Kidney epithelial cell (primary cell): ENCODE results near the gene DLG5. TPM values are rescaled to one million over a fixed set of nuclear protein-coding genes. Genes with fewer than 3 reads are reported as not detected.

Experiments used
- DNase-seq: peaks from one replicate; pipeline ENCODE4 v3.0.0-alpha.2; 2010; ENCODE audit warnings: low read depth
- H3K27me3 ChIP-seq: 2 replicates; pipeline ENCODE4 v1.6.0; 2011; ENCODE audit warnings: low read length; ENCODE audit not compliant: control insufficient read depth, insufficient read depth
- H3K36me3 ChIP-seq: 2 replicates; pipeline ENCODE4 v1.5.1; 2011; ENCODE audit warnings: low read length; ENCODE audit not compliant: control insufficient read depth, insufficient read depth
- H3K4me3 ChIP-seq: 2 replicates; pipeline ENCODE4 v1.5.1; 2011; ENCODE audit warnings: low read depth, mild to moderate bottlenecking, control low read depth, low read length
- total RNA-seq: library from RNA; depleted of rRNA; stranded (reverse); fragments of >200 nt; gene quantifications from 2 replicates; pipeline ENCODE4 v1.2.3, GENCODE V29; 2015
- TF ChIP-seq, protein P1 (sequence below): IDR thresholded peaks from 2 replicates; pipeline ENCODE4 v1.5.1; 2011; ENCODE audit warnings: mild to moderate bottlenecking, moderate library complexity, low read length, control low read depth, inconsistent platforms; ENCODE audit not compliant: insufficient read depth, poor library complexity, severe bottlenecking

The DLG5 gene
- total RNA-seq, 1 donor from 2014 or later = 35.9 TPM

DNA sequence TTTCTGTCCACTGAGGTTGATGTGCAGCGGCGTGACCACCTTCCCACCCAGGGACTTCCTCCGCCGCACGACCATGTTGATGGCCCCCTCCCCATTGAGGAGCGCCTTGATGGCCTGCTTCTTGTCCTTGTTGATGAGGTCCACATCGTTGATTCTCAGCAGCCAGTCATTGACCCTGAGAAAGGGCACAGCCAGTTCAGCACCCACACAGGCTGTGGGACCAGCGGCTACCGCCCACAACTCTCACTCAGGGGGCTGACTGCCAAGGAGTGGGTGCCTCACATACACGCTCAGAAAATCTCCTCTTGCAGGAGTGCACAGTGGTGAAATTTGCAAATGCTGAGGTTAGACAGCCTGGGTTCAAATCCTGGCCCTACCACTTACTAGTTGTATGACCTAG, 97.2 kb downstream of the DLG5 start:
- no peaks in the 10 kb centered on the region for H3K27me3 ChIP-seq
- TF ChIP-seq, protein P1, sequence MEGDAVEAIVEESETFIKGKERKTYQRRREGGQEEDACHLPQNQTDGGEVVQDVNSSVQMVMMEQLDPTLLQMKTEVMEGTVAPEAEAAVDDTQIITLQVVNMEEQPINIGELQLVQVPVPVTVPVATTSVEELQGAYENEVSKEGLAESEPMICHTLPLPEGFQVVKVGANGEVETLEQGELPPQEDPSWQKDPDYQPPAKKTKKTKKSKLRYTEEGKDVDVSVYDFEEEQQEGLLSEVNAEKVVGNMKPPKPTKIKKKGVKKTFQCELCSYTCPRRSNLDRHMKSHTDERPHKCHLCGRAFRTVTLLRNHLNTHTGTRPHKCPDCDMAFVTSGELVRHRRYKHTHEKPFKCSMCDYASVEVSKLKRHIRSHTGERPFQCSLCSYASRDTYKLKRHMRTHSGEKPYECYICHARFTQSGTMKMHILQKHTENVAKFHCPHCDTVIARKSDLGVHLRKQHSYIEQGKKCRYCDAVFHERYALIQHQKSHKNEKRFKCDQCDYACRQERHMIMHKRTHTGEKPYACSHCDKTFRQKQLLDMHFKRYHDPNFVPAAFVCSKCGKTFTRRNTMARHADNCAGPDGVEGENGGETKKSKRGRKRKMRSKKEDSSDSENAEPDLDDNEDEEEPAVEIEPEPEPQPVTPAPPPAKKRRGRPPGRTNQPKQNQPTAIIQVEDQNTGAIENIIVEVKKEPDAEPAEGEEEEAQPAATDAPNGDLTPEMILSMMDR = no peak
- no peak overlapping the region for H3K4me3 ChIP-seq
- H3K36me3 ChIP-seq = no peaks in the 10 kb centered on the region
- no peak for DNase-seq

DNA sequence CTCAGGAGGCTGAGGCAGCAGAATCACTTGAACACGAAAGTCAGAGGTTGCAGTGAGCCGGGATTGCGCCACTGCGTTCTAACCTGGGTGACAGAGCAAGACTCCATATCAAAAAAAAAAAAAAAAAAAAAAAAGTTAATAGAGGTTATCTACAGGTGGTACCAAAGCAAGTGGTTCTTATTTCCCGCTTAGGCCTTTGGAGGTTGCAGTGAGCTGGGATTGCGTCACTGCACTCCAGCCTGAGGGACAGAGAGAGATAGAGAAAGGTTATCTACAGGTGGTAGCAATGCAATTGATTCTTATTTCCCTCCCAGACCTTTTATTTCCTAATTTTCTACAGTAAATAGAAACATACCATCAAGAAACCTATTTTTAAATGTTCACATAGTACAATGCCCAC, 98.2 kb downstream of the DLG5 start:
- TF ChIP-seq, protein P1 = no peak
- Histone ChIP-seq H3K36me3 (no peaks in the 10 kb centered on the region), H3K4me3 (no peak overlapping the region), H3K27me3 (no peaks in the 10 kb centered on the region)
- DNase-seq = no peak

DNA sequence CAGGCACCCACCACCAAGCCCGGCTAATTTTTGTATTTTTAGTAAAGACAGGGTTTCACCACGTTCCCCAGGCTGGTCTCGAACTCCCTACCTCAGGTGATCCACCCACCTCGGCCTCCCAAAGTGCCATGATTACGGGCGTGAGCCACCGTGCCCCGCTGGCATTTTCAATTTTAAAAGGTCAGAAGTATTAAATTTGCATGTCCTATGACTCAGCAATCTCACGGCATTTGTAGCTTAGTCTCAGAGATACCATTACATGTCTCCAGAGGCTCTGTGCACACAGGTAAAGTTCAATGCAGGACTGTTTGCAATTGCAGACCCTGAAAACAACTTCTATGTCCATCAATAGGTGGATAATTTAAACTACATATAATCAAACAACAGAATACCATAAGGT, 99.2 kb downstream of the DLG5 start:
- no peak for DNase-seq
- H3K27me3 ChIP-seq = no peaks in the 10 kb centered on the region
- H3K36me3 ChIP-seq = no peaks in the 10 kb centered on the region
- no peak overlapping the region for H3K4me3 ChIP-seq
- TF ChIP-seq, protein P1 = no peak

DNA sequence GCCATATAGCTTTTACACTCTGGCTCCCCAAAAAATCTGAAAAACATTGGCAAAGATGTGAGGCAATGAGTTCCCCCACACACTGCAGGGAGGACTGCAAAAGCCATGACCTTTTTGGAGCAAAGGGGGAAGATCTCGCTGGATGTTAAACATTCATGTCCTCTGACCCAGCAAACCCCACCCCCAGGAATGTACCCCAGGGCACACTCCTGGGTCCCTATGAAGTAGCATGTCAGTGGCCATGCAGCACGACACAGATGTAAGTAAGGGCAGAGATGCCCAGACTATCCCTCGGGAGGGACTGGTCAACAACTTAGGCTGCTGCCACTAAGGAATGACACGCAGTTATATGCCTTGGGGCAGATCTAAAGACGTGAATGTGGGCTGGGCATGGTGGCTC, 100.6 kb downstream of the DLG5 start:
- Histone ChIP-seq H3K4me3 (no peak overlapping the region), H3K27me3 (no peaks in the 10 kb centered on the region), H3K36me3 (no peaks in the 10 kb centered on the region)
- TF ChIP-seq, protein P1 = no peak
- DNase-seq = no peak

DNA sequence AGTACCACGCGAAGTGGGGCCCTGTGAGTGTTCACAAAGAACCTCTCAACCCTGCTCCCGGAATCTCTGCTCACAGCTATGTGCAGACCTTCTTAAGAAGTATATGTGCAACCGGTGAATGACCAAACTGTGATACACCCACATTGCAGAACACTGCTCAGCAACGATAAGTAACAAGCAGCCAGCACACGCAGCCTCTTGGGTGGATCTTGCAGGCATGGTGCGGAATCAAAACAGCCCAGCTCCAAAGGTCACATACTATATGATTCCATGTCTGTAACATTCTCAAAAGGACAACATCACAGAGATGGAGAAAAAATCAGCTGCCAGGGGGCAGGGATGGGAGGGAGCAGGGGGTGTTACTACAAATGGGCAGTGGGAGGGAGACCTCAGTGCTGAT, 101.6 kb downstream of the DLG5 start:
- H3K36me3 ChIP-seq = no peaks in the 10 kb centered on the region
- H3K4me3 ChIP-seq = no peak overlapping the region
- no peak for DNase-seq
- TF ChIP-seq, protein P1 = no peak
- H3K27me3 ChIP-seq = no peaks in the 10 kb centered on the region

DNA sequence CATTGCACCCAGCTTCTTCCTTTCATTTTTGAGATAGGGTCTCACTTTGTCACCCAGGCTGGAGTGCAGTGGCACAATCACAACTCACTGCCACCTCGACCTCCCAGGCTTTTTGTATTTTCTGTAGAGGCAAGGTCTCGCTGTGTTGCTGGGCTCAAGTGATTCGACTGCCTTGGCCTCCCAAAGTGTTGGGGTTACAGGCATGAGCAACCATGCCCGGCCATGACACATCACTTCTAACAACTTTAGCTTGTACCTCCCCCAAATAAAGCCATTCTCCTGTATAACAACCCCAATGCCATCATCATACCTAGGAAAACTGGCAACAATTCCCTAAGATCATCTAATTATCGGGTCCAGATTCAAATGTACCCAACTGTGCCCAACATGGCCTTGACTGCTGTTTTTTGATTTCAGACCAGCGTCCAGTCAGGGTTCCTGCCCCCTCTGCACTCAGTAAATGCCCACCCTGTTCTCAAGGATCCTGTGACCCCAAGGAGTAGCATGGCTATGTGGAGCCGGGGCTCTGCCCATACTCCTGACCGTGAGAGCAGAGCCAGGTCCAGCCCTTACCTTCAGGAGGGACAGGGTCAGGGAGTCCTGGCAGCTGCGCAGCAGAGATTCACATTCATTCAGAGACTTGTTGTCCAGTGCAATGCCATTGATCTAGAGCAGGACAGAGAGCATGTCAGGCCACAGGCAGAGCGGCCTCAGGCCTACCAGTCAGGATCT, 102.6 kb downstream of the DLG5 start:
- H3K4me3 ChIP-seq = no peak overlapping the region
- peaks cover under 1% of the 10 kb centered on the region for H3K36me3 ChIP-seq
- TF ChIP-seq, protein P1 = no peak
- peak; percentile 61 for DNase-seq
- H3K27me3 ChIP-seq = no peaks in the 10 kb centered on the region
